ENCODE results near the gene EXOSC7.
"Not testable (repeated sequence)": the region's sequence is repeated elsewhere in the genome, so short reads cannot be mapped to it uniquely, and the experiment has no call there.

EXOSC7 gene

DNA sequence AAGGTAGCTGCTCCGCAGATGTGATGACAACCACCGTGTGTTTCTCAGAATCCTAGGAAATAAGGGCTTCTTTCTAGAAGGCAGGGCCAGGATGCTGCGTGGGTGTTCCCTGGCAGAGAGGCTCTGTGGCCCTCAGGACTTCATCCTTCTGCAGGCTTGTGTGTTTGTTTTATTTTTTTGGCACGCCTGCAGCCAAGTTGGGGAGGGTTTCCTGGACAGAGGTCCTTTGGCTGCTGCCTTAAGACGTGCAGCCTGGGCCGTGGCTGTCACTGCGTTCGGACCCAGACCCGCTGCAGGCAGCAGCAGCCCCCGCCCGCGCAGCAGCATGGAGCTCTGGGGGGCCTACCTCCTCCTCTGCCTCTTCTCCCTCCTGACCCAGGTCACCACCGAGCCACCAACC is 50.0 kb downstream of the EXOSC7 start, which contains the start of gene CLEC3B:
Gene CLEC3B (plus strand): TSS at position 266 of the 400 bp plus-strand sequence. CDS start 60 bp downstream, at position 326.
- DNase-seq, result no peak

DNA sequence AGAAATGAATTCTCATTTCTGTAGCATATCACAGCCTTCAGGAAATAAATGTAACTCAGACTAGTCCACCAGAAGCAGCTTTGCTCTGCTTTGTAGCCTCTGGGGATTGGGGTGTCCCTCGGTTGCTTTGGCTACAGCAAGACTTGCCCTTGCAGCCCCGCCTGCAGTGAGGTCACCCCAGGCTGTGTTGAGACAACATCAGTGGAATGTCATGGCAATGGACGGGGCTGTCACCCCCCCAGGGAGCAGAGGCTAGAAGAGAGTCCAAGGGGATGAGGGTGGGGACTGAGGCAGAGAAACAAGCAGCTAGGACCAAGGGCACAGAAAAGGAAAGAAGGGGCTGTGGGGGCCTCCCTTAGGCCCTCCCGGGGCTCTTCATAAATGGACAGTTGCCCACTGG is 50.9 kb downstream of the EXOSC7 start:
- DNase-seq, result no peak

DNA sequence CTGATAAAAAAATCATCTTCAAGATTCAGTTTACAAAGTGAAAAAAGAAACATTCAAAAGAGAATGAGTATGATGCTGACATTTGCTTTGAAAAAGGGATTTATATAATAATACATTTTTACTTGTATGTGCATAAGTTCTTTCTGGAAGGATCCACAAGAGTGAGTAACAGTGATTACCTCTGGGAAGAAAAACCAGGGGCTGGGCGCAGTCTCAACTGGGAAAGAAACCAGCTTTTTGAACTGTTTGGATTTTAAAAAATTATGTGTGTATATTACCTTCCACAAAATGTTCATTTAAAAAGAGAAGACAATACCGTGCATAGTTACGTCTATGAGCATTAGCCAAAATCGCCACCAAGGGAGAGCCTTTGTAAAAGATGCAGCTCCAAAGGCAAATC is 51.4 kb downstream of the EXOSC7 start:
- no peak for DNase-seq

DNA sequence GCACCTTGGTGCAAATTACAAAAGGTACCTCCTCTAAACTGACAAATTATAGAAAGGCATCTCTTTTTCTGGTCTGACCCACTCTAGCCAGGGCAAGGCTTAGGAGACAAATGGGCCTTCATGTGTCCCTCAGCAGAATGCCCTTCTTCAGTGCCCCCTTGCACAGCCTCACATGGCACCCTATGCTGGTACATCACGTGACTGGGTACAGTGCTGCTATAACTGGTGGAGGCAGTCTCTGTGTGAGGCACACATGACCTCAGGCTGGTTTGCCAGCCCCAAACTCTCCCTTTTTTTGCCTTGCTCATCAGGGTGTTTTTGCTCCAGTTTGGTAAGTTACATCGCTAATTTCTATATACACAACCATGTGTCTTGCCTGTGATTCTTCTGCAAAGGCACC is 53.2 kb downstream of the EXOSC7 start:
- no peak for DNase-seq

DNA sequence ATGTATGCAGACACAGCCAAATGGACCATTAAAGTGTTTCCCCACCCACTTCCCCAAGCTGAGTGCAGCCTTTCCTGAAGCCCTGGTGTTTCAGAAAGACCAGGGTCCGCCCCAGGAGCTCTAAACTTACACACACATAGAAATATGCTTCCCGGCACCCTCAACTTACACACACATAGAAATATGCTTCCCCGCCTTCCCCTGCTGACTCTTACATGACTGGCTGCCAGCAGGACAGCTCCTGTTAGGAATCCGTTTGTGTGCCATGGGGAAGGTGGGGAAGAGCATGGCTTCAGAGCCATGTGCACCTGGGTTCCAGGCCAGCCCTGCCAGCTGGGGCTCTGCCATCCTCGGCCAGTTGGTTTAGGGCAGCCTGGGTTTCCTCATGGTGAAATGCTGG is 53.6 kb downstream of the EXOSC7 start:
- no peak for DNase-seq

DNA sequence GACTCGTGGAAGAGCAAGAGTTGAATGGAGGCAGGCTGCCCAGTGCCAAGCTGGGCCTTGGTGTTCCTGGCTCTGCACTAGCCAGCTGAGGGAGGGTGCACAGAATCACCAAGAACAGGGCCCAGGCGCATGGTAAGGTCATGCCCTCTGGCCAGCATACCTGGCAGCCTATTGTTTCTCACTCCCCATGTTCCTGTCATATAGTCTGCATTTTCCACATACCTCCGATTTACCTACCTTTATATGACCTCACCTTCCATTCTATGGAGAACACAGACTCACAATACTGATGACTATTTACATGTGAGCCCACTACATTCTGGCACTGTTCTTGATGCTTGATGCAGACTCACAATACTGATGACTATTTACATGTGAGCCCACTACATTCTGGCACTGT is 55.5 kb downstream of the EXOSC7 start:
- DNase-seq, result no peak

DNA sequence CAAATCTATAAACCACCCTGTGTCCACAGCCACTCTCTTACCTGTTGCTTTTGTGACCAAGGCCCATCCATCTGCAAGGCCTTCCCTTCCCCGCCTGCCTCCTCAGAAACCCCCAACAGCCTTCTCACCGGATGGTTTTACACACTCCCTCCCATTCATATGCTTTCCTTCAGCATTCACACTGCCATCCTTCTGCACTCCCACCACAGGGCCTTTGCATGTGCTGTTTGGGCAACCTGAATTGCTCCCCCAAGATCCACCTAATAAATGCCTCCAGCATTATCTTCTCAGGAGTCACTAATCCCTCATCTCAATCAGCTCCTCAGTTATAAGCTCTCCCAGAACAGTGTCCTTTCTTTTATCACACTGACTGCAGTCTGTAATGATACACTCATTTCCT is 56.1 kb downstream of the EXOSC7 start:
- no peak for DNase-seq

DNA sequence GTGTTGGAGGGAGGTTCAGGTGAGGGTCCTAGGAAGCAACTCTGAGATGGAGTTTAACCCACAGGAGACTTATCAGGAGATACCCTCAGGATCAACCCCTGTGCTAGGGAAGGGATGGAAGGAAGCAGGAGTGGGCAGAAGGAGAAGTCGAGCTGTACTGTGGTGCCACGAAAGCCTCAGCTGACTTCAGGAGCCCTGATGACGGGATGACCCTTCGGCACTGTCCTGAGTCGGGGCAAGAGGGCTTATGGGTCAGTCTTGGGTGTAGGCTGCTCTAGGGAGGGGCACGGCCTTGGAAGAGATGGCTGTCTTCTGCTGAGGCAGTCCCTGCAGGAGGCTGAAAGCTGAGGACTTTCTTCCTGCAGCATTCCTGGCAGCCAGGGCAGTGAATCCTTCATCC is 57.7 kb downstream of the EXOSC7 start:
- no peak for DNase-seq

DNA sequence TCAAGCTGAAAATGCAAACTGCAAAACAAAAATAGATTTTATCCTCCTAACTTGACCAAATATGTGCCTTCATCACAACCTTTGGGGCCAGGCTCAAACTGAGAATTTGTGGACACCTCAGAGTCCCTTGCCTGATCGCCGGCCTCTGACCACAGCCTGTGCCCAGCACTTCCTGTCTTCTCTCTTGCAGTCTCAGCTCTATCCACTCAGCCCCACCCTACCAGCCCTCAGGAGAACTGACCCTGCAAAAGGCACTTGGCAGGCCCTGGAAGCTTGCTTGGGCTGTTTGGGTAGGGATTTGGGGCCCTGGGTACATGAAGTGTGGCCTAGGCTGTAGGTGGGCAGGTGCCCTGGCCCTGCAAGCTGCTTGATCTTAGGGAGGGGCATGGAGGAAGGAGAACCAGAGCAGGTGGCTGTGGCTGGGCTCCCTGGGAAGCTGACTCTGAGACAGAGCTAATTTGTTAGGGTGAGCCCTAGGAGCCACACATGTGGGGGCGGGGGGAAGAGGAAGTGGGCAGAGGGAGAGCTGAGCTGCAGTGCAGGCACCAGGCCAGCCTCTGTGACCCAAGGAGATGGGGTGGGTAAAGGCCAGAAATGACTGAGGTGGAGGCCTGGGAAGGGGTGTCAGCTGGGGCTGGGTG is 58.7 kb downstream of the EXOSC7 start:
- no peak for DNase-seq

DNA sequence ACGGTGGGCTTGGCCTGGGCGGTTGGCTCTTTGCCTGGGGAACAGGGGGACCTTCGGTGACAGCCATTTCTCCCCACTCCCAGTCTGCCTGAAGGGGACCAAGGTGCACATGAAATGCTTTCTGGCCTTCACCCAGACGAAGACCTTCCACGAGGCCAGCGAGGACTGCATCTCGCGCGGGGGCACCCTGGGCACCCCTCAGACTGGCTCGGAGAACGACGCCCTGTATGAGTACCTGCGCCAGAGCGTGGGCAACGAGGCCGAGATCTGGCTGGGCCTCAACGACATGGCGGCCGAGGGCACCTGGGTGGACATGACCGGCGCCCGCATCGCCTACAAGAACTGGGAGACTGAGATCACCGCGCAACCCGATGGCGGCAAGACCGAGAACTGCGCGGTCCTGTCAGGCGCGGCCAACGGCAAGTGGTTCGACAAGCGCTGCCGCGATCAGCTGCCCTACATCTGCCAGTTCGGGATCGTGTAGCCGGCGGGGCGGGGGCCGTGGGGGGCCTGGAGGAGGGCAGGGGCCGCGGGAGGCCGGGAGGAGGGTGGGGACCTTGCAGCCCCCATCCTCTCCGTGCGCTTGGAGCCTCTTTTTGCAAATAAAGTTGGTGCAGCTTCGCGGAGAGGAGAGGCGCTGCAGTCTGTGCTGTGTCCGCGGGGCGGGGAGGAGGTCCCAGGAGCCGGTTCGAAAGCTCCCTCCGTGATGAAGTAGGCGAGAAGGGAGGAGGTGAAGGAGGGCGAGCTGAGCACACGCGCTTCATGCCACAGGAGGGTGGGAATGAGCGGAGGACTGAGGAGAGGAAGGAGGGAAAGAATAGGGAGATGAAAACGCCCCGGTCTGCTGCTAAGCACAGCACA is 59.6 kb downstream of the EXOSC7 start:
- DNase-seq, result peak in 1 of 5 donors; percentile 22

DNA sequence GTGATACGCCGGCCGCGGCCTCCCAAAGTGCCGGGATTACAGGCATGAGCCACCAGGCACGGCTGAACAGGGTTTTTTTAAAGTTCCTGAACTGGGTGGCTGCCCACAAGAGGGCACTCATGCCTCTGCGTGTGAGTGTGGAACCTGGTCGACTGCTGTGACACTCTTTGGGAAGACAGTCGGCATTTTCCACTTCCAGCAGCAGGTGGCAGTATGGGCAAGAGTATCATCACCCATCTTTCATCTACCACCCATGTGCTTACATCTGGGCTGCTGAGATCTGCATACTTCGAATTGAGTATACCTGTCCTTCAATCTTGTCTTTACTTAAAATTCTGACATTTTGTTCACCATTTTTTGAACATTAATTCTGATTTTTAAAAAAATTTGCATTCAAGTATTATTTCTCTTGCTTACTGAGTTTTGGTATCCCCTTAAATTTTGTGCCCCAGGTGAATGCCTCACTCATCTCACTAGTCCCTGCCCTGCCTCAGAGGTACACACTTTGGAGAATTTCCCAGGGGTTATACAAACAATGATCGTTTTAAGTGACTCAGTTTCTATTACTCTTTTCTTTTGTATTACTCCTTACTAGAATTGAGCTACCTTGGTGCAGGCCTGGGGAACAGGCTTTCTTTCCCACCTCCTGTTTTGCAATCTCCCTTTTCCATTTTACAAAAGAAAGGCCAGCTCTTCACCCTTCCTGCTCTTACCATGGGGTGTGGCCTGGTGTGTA is 61.8 kb downstream of the EXOSC7 start:
- peak; percentile 69 to 90 (median 86) for DNase-seq

DNA sequence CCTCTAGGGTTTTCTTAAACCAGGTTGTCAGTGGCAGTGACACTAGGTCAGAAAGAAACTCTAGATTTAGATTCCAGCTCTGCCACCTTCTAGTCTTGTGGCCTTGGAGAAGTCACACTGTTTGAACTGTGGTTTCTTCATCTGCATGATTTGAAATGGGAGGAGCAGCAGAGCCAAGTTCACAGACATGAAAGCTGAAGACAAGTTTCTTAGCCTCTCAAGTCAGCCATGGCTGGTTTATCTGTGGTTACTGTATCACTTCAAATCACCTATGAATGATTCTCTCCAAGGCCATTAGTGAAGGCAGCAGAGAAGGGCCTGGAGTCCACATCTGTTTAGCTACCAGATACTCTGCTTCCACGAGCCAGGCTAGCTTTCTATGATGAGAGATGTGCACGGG is 65.6 kb downstream of the EXOSC7 start:
- DNase-seq, result peak in 1 of 5 donors; percentile 9

DNA sequence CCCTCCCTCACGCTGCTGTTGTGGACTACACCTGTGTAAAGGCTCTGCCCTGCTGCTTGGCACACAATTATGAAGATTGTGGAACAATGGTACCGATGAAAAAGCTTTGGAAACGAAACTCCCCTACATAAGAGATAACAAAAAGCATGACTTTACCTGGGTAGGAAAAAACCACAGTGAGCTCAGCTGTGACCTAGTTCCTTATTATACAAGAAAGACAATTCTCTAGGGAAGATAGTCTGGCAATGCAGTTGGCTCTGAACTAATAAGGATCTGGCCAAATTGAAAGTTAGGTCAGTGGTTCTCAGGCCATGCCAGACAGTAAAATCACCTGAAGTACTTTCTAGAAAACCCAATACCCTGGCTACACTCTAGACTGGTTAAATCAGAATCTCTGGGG is 66.1 kb downstream of the EXOSC7 start:
- no peak for DNase-seq

DNA sequence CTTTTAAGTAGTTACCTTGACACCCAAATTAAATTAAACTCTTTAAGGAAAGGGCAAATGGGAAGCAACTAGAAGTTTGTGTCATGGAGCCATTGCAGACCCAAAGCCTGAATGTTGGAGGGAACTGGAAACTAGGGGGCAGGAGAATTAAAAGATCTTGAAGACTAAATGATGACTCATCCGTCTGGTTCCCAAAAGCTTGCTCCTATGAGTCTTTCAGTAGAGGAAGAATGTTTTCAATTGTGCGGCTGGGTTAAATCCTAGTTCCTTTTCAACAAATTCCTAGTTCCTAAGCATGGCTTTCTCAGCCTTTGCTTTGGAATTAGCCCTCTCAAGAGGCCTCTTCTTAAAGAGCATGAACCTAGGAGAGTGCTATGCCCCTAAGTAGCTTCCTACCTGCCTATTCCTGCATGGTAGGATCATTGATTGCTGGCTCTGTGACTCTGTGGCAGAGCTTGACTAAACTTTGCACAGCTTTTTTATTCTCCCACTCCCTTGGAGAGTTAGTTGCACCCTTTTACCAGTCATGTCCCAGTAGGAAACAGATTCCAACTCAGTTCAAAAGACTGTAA is 67.8 kb downstream of the EXOSC7 start:
- no peak for DNase-seq

DNA sequence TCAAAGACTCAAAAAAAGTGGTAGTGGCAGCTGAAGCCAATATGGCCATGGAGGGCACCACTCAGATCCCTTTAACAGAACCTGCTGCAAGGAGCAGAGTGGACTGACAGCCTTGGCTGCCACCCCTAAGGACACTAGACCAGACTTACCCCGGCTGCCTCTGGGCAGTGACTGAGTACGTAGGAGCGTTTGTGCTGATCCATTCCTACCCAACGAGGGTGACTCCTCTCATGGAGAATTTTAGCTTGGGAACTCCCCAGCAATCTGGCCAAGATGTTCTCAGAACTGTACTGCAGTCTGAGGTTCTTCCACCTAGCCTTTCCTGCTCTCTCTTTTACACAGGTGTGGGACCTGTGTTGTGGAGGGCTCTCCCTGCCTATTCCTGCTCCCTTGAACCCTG is 72.2 kb downstream of the EXOSC7 start:
- DNase-seq, result no peak

DNA sequence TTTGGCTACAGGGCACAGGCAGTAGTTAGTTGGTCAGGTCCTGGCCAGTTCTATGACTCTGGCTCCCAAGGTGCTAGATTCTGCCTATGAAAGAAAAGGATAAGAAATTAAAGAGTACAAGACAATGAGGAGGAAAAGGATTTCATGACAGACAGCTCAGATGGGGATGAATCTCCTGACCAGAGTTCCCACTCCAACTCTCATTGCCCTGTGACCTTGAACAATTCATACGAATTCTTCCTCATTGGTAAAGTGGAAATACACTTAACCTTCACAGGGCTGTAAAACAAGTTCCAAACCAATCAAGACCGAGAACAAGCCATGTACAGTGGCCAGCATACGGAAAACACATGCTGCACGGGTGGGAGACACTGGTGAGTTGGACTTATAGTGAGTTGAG is 73.8 kb downstream of the EXOSC7 start:
- no peak for DNase-seq

DNA sequence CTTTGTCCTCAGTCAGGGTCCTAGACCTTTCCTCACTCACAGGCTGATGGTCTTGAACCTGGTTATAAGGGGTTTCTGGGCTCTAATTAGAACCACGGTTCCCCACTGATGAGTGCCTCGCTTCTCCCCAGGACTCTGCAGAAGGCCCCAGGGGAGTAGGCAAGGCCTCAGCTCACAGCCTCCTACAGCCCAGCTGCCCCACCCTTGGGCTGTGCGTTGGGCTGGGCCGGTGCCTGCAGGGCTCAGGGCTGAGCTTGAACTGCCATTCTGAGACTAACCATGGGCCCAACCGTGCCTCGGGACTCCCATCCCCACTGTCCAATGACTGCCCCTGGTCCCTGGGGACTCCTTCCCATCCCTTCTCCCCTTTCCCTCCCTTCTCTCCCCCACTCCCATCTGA is 75.6 kb downstream of the EXOSC7 start:
- DNase-seq, result no peak

DNA sequence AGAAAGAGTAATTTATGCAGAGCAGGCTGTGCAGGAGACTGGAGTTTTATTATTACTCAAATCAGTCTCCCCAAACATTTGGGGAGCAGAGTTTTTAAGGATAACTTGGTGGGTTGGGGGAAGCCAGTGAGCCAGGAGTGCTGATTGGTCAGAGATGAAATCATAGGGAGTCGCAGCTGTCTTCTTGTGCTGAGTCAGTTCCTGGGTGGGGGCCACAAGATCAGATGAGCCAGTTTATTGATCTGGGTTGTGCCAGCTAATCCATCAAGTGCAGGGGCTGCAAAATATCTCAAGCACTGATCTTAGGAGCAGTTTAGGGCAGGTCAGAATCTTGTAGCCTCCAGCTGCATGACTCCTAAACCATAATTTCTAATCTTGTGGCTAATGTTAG is 77.8 kb downstream of the EXOSC7 start:
- DNase-seq, result not testable (repeated sequence)

DNA sequence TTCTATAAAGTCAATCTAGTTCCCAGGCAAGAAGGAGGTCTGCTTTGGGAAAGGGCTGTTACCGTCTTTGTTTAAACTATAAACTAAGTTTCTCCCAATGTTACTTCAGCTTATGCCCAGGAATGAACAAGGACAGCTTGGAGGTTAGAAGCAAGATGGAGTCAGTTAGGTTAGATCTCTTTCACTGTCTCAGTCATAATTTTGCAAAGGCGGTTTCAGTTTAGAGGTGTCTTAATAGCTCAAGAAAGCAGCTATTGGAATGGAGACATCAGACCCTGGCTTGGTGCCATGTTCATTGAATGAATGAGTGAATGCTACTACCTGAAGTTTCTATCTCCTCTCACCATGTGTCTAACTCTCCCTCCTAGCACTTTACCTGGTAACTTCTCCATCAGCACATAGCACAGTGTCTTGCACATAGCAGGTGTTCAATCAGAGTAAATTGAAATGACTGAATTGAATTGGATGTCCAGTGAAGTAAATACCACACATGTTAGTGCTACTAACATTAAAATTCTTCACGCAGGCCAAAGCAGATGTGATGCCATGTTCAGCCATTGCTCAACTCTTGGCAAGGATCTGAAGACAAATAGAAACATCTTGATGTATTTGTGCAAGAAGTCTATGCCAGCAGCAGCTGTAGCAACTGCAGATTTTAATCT is 78.3 kb downstream of the EXOSC7 start:
- no peak for DNase-seq

DNA sequence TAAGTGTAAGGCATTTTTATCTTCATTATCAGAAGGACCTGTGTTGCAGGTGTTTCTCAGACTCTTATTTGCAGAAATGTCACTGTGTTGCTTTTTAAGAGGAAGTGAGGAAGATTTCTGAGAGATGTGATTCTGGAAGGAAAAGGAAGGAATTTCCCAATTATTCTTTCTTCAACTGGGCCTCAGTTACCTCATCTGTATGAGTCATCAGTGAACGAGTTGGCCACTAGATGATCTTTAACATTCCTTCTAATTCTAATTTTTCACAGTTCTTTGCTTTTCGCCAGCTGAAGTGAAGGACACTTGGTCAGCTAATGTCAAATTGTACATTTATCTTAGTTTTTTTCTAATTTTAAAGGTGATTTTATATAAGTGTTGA is 79.0 kb downstream of the EXOSC7 start:
- DNase-seq, result no peak

DNA sequence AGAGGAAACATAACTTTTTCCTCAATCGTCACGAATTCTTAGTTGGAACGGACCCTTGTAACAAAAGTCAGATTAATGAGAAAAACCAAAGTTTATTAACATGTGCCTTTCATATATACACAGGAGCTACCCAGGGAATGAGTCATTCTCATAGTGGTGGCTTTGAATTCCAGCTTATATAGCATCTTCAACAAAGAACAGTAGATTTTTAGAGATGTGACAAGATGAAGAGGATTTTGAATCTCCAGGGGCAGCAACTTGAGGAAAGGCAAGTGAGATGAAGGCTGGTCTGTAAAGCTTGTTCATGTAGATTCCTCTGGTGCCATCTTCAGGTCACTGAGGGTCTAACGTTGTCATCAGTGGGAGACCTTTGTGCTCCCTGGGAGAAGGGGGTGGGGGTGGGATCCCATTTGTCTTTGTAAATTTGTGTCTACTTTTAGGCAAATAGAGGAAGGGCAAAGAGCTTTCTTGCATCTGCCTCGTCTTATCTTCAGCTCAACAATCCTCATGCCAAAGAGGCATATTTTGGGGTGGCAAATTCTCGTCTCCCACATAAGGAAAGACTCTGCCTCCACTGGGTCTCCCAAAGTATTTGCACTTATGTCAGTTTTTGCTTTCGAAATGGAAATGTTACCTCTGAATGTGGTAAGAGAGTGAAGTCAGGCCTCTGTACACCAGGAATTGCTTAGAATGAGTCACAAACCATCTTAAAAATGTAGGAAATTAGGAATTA is 79.5 kb downstream of the EXOSC7 start:
- no peak for DNase-seq
